NCI-H1092 (cell line): ENCODE results near the gene AGAP1.

Experiments
- DNase-seq: peaks from one replicate; lab custom pipeline; 2025; lab: John Stamatoyannopoulos, UW

The AGAP1 gene

DNA sequence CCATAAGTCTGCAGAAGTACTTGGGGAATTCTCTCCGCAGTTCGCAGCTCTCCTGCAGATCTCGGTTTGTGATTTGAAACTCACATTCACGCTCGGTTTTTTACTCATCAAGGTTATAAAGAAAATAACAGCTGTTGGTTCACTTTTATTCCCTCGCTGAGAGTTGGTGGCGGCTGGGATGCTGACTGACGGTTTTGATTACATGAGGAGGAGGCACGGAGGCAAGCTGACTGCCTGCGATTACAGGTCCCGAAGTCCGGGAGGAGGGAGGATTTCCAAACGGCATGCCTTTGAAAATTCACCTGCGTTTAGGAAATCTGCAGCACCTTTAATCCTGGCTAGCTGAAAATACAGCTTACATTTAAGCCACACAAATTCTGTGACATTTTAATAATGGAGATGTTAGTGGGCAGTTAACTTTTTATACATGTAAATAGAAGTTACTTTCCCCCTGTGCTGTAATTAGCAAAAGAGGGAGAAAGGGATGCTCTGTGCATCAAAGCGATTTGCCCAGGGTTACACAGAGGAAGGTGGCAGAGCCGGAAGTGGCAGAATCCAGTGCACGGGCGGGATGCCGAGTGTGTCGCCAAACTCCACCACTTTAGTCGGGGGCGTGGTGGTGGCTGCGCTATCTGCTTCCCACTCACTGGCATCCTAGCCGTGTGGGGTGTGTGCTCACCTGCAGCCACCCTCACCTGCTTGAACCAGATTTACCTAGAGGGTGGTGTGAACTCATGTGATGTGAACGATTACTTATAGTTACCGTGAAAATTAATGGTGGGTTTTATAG, 14.7 kb downstream of the AGAP1 start:
- DNase-seq: no peak

- DNase-seq: no peak
These were observed 16.5 kb downstream of the AGAP1 start for GRCh38 chr2:235510318-235510717.

- no peak for DNase-seq
These were observed 17.4 kb downstream of the AGAP1 start for GRCh38 chr2:235511187-235511661.

DNA sequence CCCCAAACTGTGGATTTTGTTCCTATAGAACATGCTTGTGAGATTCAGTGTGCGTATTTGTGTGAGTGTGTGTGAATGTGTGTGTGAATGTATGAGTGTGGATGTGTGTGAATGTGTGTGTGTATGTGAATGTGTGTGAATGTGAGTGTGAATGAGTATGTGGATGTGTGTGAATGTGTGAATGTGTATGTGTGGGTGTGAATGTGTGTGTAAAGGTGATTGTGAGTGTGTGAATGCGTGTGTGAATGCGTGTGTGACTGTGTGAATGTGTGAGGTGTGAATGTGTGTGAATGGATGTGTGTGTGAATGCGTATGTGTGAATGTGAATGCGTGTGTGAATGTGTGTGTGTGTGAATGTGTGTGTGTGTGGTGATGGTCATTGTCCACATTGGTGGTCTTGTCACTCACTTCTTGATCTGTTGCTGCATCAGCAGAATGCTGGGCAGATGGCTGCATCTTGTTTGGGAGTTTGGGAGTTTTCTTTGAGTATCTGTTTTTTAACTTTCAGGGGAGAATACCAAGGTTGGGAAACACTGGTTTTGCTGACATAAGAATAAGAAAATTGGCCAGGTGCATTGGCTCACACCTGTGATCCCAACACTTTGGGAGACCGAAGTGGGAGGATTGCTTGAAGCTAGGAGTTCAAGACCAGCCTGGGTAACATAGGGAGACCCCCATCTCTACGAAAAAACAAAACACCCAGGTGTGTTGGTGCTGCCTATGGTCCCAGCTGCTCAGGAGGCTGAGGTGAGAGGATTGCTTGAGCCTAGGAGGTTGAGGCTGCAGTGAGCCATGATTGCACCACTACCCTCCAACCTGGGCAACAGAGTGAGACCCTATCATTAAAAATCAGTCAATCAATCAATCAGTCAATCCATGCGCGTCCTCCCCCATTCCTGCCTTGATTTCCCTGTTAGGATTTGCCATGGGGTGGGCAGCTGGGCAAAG, 18.2 kb downstream of the AGAP1 start:
- DNase-seq: no peak

DNA sequence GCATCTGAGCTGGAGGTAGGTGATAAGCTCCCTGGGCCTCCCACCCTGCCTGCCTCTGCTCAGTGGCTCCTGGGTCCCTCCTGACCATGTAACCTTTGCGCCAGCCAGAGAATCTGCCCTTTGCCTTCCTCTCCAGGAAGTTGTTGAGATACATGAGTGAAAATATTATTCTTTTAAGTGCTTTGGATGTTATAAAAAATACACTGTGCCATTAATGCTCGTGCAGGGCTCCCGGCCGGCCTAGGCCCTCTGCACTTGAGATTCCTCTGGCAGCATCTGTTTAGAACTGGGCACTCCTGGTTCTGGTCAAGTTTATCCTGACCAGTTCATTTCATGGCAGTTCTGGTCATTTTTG, 18.8 kb downstream of the AGAP1 start:
- no peak for DNase-seq

- no peak for DNase-seq
These were observed 20.3 kb downstream of the AGAP1 start for GRCh38 chr2:235513984-235514626.

- no peak for DNase-seq
These were observed 21.0 kb downstream of the AGAP1 start for GRCh38 chr2:235514627-235515363.

- DNase-seq: no peak
These were observed 21.5 kb downstream of the AGAP1 start for GRCh38 chr2:235515364-235515742.

DNA sequence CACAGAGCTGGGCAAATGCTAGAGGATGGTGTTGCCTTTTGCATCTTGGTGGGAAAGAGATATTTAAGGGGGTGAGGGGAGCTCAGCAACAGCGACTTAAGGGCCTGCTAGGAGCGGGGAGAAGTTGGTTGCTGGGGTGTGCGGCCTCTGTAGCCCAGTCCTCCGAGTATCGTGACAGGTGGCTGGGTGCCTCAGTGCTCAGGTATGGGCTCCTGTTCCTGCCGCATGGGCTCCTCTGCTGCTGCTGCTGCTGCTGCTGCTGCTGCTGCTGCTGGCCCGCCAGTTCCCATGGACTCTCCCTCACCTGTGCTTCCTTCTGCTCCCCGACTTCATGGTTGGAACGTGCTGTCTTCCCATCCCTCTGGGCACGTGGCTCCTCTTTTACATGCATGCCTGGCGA, 22.0 kb downstream of the AGAP1 start:
- DNase-seq: no peak

- no peak for DNase-seq
These were observed 22.4 kb downstream of the AGAP1 start for GRCh38 chr2:235516257-235516656.

- no peak for DNase-seq
These were observed 24.7 kb downstream of the AGAP1 start for GRCh38 chr2:235518322-235519090.

GRCh38 chr2:235520787-235521186, 26.9 kb downstream of the AGAP1 start:
- DNase-seq: no peak

DNA sequence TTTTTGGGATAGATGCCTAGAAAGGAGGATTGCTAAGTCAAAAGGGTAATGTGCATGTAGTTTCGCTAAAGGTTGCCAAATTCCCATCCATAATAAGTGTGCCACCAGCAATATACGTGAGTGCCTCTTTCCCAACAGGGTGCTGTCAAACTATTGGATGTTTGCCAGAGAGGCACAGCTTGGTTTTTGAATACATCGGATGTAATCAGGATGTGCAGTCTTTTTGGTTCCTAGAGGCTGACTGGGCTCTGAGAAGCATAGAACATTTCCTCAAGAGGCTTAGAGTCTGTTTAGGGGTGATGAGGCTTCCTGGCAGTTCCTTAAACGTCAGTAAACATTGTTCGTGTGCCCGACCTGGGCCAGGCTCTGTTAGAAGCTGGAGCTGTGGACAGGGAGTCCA, 28.0 kb downstream of the AGAP1 start:
- DNase-seq: no peak

- no peak for DNase-seq
These were observed 29.2 kb downstream of the AGAP1 start for GRCh38 chr2:235523021-235523420.

- no peak for DNase-seq
These were observed 29.8 kb downstream of the AGAP1 start for GRCh38 chr2:235523486-235524150.

DNA sequence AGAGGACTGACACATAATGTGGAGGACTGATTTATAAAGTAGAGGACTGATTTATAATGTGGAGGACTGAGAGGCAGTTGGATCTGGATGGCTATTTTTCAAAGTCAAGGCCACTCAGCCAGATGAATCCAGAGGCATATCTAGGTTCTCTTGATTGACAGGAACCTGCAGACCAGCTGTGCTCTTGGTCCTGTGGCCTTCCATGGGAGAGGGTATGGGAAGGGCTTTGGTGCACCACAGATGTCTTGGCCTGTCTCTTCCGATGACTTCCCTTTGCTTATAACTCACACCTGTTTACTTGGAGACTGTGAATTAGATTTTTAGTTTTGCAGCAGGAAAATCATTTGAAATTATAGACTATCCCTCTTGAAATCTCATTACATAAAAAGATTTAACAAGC, 32.3 kb downstream of the AGAP1 start:
- no peak for DNase-seq

DNA sequence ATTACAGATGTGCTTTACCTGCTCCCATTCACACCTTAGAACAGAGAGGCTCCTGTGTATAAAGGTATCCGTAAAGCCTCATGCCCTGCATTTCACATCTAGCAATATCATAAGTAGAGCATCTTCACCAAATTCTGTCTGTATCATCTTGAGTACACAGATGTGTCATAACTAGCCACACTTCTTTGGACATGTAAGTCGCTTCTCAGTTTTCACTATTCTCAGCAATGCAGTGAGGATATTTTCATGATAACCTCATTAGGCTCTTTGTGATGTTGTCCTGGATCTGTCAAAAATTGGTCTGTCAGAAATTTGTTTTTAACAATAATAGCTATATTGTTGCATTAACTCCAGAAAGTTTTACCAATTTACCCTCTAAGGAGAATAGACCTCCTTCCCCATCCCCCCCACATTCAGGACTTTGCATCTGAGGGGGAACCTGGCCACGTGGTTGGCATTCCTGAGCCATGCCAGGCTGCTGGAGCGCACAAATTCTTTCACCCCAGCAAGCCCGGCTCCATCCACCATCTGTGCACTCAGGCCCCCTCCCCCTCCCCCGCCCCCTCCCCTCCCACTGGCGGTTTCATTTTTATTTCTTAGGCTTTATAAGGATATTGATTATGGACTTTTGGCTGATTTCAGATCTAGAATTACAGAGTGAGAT, 34.1 kb downstream of the AGAP1 start:
- DNase-seq: no peak

DNA sequence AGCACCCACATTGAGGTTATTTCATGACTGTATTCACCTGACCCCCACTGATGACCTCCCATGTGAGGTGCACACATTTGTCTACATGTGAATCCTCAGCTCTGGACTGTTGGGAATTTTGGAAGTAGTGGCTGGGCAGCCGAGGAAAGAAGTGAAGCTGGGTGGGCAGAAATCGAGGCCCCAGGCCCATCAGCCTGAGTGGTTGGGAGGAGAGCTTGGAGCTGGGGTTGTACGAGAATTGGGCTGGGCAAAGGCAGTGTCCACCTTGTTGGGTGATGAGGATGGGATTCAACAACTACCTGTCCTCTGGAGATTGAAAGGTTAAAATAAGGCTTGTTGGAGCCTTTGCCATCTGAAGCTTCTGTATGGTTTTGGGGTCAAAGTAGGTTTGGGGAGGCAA, 35.8 kb downstream of the AGAP1 start:
- DNase-seq: no peak

- no peak for DNase-seq
These were observed 36.9 kb downstream of the AGAP1 start for GRCh38 chr2:235530735-235531134.

GRCh38 chr2:235532307-235532706, 38.5 kb downstream of the AGAP1 start:
- DNase-seq: no peak
